ENCODE results near the gene MX2.

GRCh38 chr21:41402796-41403195 lies 41.0 kb downstream of the MX2 start:
- TF ChIP-seq CTCF (IDR thresholded peaks at IDR 0.05; ENCODE audit: low read length) (no peak), EZH2 (optimal IDR thresholded peaks at IDR 0.05; ENCODE audit: low read depth, low read length) (no peak), EZH2phosphoT487 (IDR thresholded peaks at IDR 0.05; ENCODE audit: low read length) (no peak)

All from MM.1S (cell line).